Activated naive CD4-positive, alpha-beta T cell treated with anti-CD3 and anti-CD28 coated beads, Interleukin-2, amount 50 U/mL, for 24 hours (primary cell): ENCODE results near the gene BCKDHB.
"Not testable (repeated sequence)": the region's sequence is repeated elsewhere in the genome, so short reads cannot be mapped to it uniquely, and the experiment has no call there.

Source experiments
- H3K27ac Mint-ChIP-seq: one replicate; pipeline ENCODE4 v1.8.0; 2021; ENCODE audit warnings: mild to moderate bottlenecking, mixed read lengths
- H3K27me3 Mint-ChIP-seq: one replicate; pipeline ENCODE4 v1.8.0; 2021; ENCODE audit warnings: mixed read lengths
- H3K36me3 Mint-ChIP-seq: one replicate; pipeline ENCODE4 v1.8.0; 2021; ENCODE audit warnings: mixed read lengths
- H3K4me1 Mint-ChIP-seq: one replicate; pipeline ENCODE4 v1.8.0; 2021; ENCODE audit warnings: mixed read lengths
- H3K4me3 Mint-ChIP-seq: one replicate; pipeline ENCODE4 v1.8.0; 2021; ENCODE audit warnings: mild to moderate bottlenecking, mixed read lengths
- H3K9me3 Mint-ChIP-seq: one replicate; pipeline ENCODE4 v1.8.0; 2021; ENCODE audit warnings: mixed read lengths

BCKDHB gene

GRCh38 chr6:80211890-80212289, 105.4 kb downstream of the BCKDHB start:
- H3K9me3 Mint-ChIP-seq, H3K27ac Mint-ChIP-seq, H3K4me1 Mint-ChIP-seq, H3K36me3 Mint-ChIP-seq, H3K4me3 Mint-ChIP-seq, H3K27me3 Mint-ChIP-seq: not testable (repeated sequence)

- no peak overlapping the region for H3K4me3 Mint-ChIP-seq
- peaks cover 8% of the 10 kb centered on the region for H3K36me3 Mint-ChIP-seq
- H3K4me1 Mint-ChIP-seq: no peaks in the 10 kb centered on the region
- peaks cover 2% of the 10 kb centered on the region for H3K9me3 Mint-ChIP-seq
- no peak overlapping the region for H3K27ac Mint-ChIP-seq
- no peaks in the 10 kb centered on the region for H3K27me3 Mint-ChIP-seq
Measured at GRCh38 chr6:80214436-80215022, 108.1 kb downstream of the BCKDHB start.

- H3K27me3 Mint-ChIP-seq: no peaks in the 10 kb centered on the region
- no peak overlapping the region for H3K27ac Mint-ChIP-seq
- no peak overlapping the region for H3K4me3 Mint-ChIP-seq
- no peaks in the 10 kb centered on the region for H3K4me1 Mint-ChIP-seq
- H3K9me3 Mint-ChIP-seq: peaks cover 8% of the 10 kb centered on the region
- peaks cover 12% of the 10 kb centered on the region for H3K36me3 Mint-ChIP-seq
Measured at GRCh38 chr6:80215063-80215462, 108.6 kb downstream of the BCKDHB start.

GRCh38 chr6:80217794-80218193, 111.3 kb downstream of the BCKDHB start:
- peaks cover 10% of the 10 kb centered on the region for H3K9me3 Mint-ChIP-seq
- no peak overlapping the region for H3K27ac Mint-ChIP-seq
- H3K27me3 Mint-ChIP-seq: no peaks in the 10 kb centered on the region
- no peaks in the 10 kb centered on the region for H3K4me1 Mint-ChIP-seq
- peaks cover 23% of the 10 kb centered on the region for H3K36me3 Mint-ChIP-seq
- H3K4me3 Mint-ChIP-seq: no peak overlapping the region

- Mint-ChIP-seq H3K27me3 (no peaks in the 10 kb centered on the region), H3K9me3 (peaks cover 10% of the 10 kb centered on the region), H3K36me3 (peaks cover 29% of the 10 kb centered on the region), H3K4me1 (no peaks in the 10 kb centered on the region), H3K27ac (no peak overlapping the region), H3K4me3 (no peak overlapping the region)
Measured at GRCh38 chr6:80223743-80224212, 117.3 kb downstream of the BCKDHB start.

GRCh38 chr6:80226151-80226550, 119.7 kb downstream of the BCKDHB start:
- H3K27ac Mint-ChIP-seq: no peak overlapping the region
- H3K9me3 Mint-ChIP-seq: no peaks in the 10 kb centered on the region
- peaks cover 18% of the 10 kb centered on the region for H3K36me3 Mint-ChIP-seq

GRCh38 chr6:80226699-80227098, 120.2 kb downstream of the BCKDHB start:
- Mint-ChIP-seq H3K27ac (no peak overlapping the region), H3K9me3 (no peaks in the 10 kb centered on the region), H3K27me3 (no peaks in the 10 kb centered on the region), H3K4me3 (no peak overlapping the region), H3K4me1 (no peaks in the 10 kb centered on the region), H3K36me3 (peaks cover 17% of the 10 kb centered on the region)

More at GRCh38 chr6:80226151-80226550, 119.7 kb downstream of the BCKDHB start:
- Mint-ChIP-seq H3K27me3 (no peaks in the 10 kb centered on the region), H3K4me1 (no peaks in the 10 kb centered on the region), H3K4me3 (no peak overlapping the region)

GRCh38 chr6:80227545-80228105, 121.2 kb downstream of the BCKDHB start:
- Mint-ChIP-seq H3K36me3 (peaks cover 14% of the 10 kb centered on the region), H3K27ac (no peak overlapping the region), H3K9me3 (no peaks in the 10 kb centered on the region)

GRCh38 chr6:80233262-80233661, 126.8 kb downstream of the BCKDHB start:
- Mint-ChIP-seq H3K4me3 (no peak overlapping the region), H3K4me1 (no peaks in the 10 kb centered on the region), H3K27ac (no peak overlapping the region), H3K27me3 (no peaks in the 10 kb centered on the region), H3K36me3 (peaks cover 13% of the 10 kb centered on the region), H3K9me3 (no peaks in the 10 kb centered on the region)

More at GRCh38 chr6:80227545-80228105, 121.2 kb downstream of the BCKDHB start:
- Mint-ChIP-seq H3K4me3 (no peak overlapping the region), H3K27me3 (no peaks in the 10 kb centered on the region), H3K4me1 (no peaks in the 10 kb centered on the region)

GRCh38 chr6:80233958-80234357, 127.5 kb downstream of the BCKDHB start:
- Mint-ChIP-seq H3K36me3 (peaks cover 15% of the 10 kb centered on the region), H3K4me1 (no peaks in the 10 kb centered on the region)

GRCh38 chr6:80234401-80234800, 127.9 kb downstream of the BCKDHB start:
- Mint-ChIP-seq H3K4me1 (no peaks in the 10 kb centered on the region), H3K27ac (no peak overlapping the region), H3K9me3 (no peaks in the 10 kb centered on the region), H3K4me3 (no peak overlapping the region), H3K36me3 (peaks cover 17% of the 10 kb centered on the region), H3K27me3 (no peaks in the 10 kb centered on the region)

More at GRCh38 chr6:80233958-80234357, 127.5 kb downstream of the BCKDHB start:
- Mint-ChIP-seq H3K27ac (no peak overlapping the region), H3K27me3 (no peaks in the 10 kb centered on the region), H3K4me3 (no peak overlapping the region), H3K9me3 (no peaks in the 10 kb centered on the region)

- no peak overlapping the region for H3K4me3 Mint-ChIP-seq
- no peaks in the 10 kb centered on the region for H3K4me1 Mint-ChIP-seq
- H3K27ac Mint-ChIP-seq: no peak overlapping the region
- H3K27me3 Mint-ChIP-seq: no peaks in the 10 kb centered on the region
- no peaks in the 10 kb centered on the region for H3K9me3 Mint-ChIP-seq
- H3K36me3 Mint-ChIP-seq: peaks cover 18% of the 10 kb centered on the region
Measured at GRCh38 chr6:80234908-80235307, 128.4 kb downstream of the BCKDHB start.

- Mint-ChIP-seq H3K36me3 (peaks cover 22% of the 10 kb centered on the region), H3K4me3 (no peak overlapping the region), H3K27me3 (no peaks in the 10 kb centered on the region), H3K4me1 (no peaks in the 10 kb centered on the region), H3K27ac (no peak overlapping the region), H3K9me3 (no peaks in the 10 kb centered on the region)
Measured at GRCh38 chr6:80235647-80236046, 129.2 kb downstream of the BCKDHB start.

GRCh38 chr6:80238754-80239153, 132.3 kb downstream of the BCKDHB start:
- peaks cover 32% of the 10 kb centered on the region for H3K36me3 Mint-ChIP-seq
- not testable (repeated sequence) for H3K27ac Mint-ChIP-seq, H3K9me3 Mint-ChIP-seq, H3K27me3 Mint-ChIP-seq, H3K4me1 Mint-ChIP-seq, H3K4me3 Mint-ChIP-seq

GRCh38 chr6:80245043-80245442, 138.6 kb downstream of the BCKDHB start:
- H3K9me3 Mint-ChIP-seq: no peaks in the 10 kb centered on the region
- no peaks in the 10 kb centered on the region for H3K4me1 Mint-ChIP-seq
- H3K27ac Mint-ChIP-seq: no peak overlapping the region
- no peak overlapping the region for H3K4me3 Mint-ChIP-seq
- H3K36me3 Mint-ChIP-seq: peaks cover 20% of the 10 kb centered on the region
- H3K27me3 Mint-ChIP-seq: no peaks in the 10 kb centered on the region

GRCh38 chr6:80249897-80250296, 143.4 kb downstream of the BCKDHB start:
- H3K27me3 Mint-ChIP-seq: no peaks in the 10 kb centered on the region
- peaks cover 4% of the 10 kb centered on the region for H3K36me3 Mint-ChIP-seq
- H3K4me3 Mint-ChIP-seq: no peak overlapping the region
- H3K4me1 Mint-ChIP-seq: no peaks in the 10 kb centered on the region
- H3K27ac Mint-ChIP-seq: no peak overlapping the region
- no peaks in the 10 kb centered on the region for H3K9me3 Mint-ChIP-seq
